Non-pigmented ciliary epithelial cell (primary cell): ENCODE results near the gene NTN5.
A peak's percentile ranks its signal among the peaks of the same experiment; 100 is the strongest.
"Not testable (repeated sequence)": the region's sequence is repeated elsewhere in the genome, so short reads cannot be mapped to it uniquely, and the experiment has no call there.

Experiments
- DNase-seq: peaks from one replicate; pipeline ENCODE4 v3.0.0-alpha.2; 2010; ENCODE audit warnings: low read depth

The NTN5 gene

GRCh38 chr19:48672994-48673393, at the start of gene NTN5:
NTN5 (minus strand) TSS chr19:48673017; CDS start chr19:48670986, 2,031 bp downstream.
- DNase-seq = no peak

- DNase-seq = no peak
Observed at GRCh38 chr19:48722196-48722708, 49.4 kb upstream of the NTN5 start.

- DNase-seq = peak; percentile 97
Observed at GRCh38 chr19:48720613-48721296, 47.9 kb upstream of the NTN5 start.

GRCh38 chr19:48720251-48720612, 47.4 kb upstream of the NTN5 start:
- no peak for DNase-seq

GRCh38 chr19:48719263-48720171, 46.7 kb upstream of the NTN5 start, which contains the start of gene MAMSTR:
MAMSTR (minus strand) TSS chr19:48719725; CDS start chr19:48719031, 694 bp downstream.
- DNase-seq = no peak

- no peak for DNase-seq
Observed at GRCh38 chr19:48718711-48719231, 46.0 kb upstream of the NTN5 start.

GRCh38 chr19:48718106-48718505, 45.3 kb upstream of the NTN5 start:
- not testable (repeated sequence) for DNase-seq

- DNase-seq = no peak
Observed at GRCh38 chr19:48716562-48717291, 43.9 kb upstream of the NTN5 start.

GRCh38 chr19:48715681-48716171, 42.9 kb upstream of the NTN5 start:
- DNase-seq = no peak

GRCh38 chr19:48714759-48715675, 42.2 kb upstream of the NTN5 start:
- DNase-seq = no peak

GRCh38 chr19:48713864-48714755, 41.3 kb upstream of the NTN5 start:
- peak; percentile 93 for DNase-seq

GRCh38 chr19:48713041-48713863, 40.4 kb upstream of the NTN5 start:
- no peak for DNase-seq

GRCh38 chr19:48711106-48711662, 38.4 kb upstream of the NTN5 start:
- DNase-seq = no peak

- DNase-seq = no peak
Observed at GRCh38 chr19:48708471-48708870, 35.7 kb upstream of the NTN5 start.

GRCh38 chr19:48705431-48705830, 32.6 kb upstream of the NTN5 start:
- DNase-seq = no peak

- no peak for DNase-seq
Observed at GRCh38 chr19:48703316-48703715, 30.5 kb upstream of the NTN5 start.

- DNase-seq = no peak
Observed at GRCh38 chr19:48702701-48703100, 29.9 kb upstream of the NTN5 start.

GRCh38 chr19:48698046-48698445, 25.2 kb upstream of the NTN5 start:
- no peak for DNase-seq
